GM21390 (cell line): Measurements from ENCODE around the gene APELA.
"Not testable (repeated sequence)": the region's sequence is repeated elsewhere in the genome, so short reads cannot be mapped to it uniquely, and the experiment has no call there.

Experiments used
- ATAC-seq: cut with Tn5 transposase; IDR thresholded peaks from one replicate; pipeline ENCODE4 v1.9.1; 2021; ENCODE audit not compliant: unreplicated experiment

Gene APELA

GRCh38 chr4:164924670-164925238 lies 47.8 kb downstream of the APELA start:
- no peak for ATAC-seq

GRCh38 chr4:164926301-164926700 lies 49.3 kb downstream of the APELA start:
- ATAC-seq, result no peak

- ATAC-seq, result not testable (repeated sequence)
Measured at GRCh38 chr4:164927101-164927500, 50.1 kb downstream of the APELA start.

GRCh38 chr4:164930647-164931046 lies 53.7 kb downstream of the APELA start:
- no peak for ATAC-seq

- no peak for ATAC-seq
Measured at GRCh38 chr4:164931551-164932324, 54.8 kb downstream of the APELA start.

GRCh38 chr4:164933244-164933643 lies 56.3 kb downstream of the APELA start:
- ATAC-seq, result no peak

GRCh38 chr4:164935363-164935762 lies 58.4 kb downstream of the APELA start:
- ATAC-seq, result peak; percentile 54

- ATAC-seq, result peak; percentile 56
Measured at GRCh38 chr4:164935865-164936606, 59.1 kb downstream of the APELA start.

- peak; percentile 45 for ATAC-seq
Measured at GRCh38 chr4:164937576-164938270, 60.7 kb downstream of the APELA start.

- no peak for ATAC-seq
Measured at GRCh38 chr4:164943192-164943591, 66.2 kb downstream of the APELA start.

- ATAC-seq, result no peak
Measured at GRCh38 chr4:164945146-164945545, 68.2 kb downstream of the APELA start.

- ATAC-seq, result peak; percentile 38
Measured at GRCh38 chr4:164946810-164947209, 69.8 kb downstream of the APELA start.
